OCI-LY1 (cell line): Measurements from ENCODE around the gene RALB.

Source experiments
- H2AFZ ChIP-seq: fragments of 200-600 bp; sonication (generic), shearing (Covaris generic); 2 replicates; pipeline ENCODE4 v1.6.0; 2014; ENCODE audit warnings: antibody characterized with exemption, mild to moderate bottlenecking, low read length
- H3F3A ChIP-seq: fragments of 200-600 bp; sonication (generic), shearing (Covaris generic); 2 replicates; pipeline ENCODE4 v1.6.0; 2014; ENCODE audit warnings: mild to moderate bottlenecking, antibody characterized with exemption, low read length, moderate library complexity; ENCODE audit not compliant: insufficient read depth
- H3K27ac ChIP-seq: fragments of 200-600 bp; sonication (generic); 2 replicates; pipeline ENCODE4 v1.5.1; 2014; ENCODE audit warnings: low read length, mixed run types, mild to moderate bottlenecking, low read depth; ENCODE audit not compliant: poor library complexity, severe bottlenecking
- H3K27me3 ChIP-seq: fragments of 200-600 bp; sonication (generic); 2 replicates; pipeline ENCODE4 v1.6.0; 2014; ENCODE audit warnings: antibody characterized with exemption, mild to moderate bottlenecking, low read length, moderate library complexity; ENCODE audit not compliant: insufficient read depth
- H3K36me3 ChIP-seq: fragments of 200-600 bp; sonication (generic); 2 replicates; pipeline ENCODE4 v1.6.1; 2014; ENCODE audit warnings: mild to moderate bottlenecking, antibody characterized with exemption, low read length, moderate library complexity, mixed read lengths; ENCODE audit not compliant: insufficient read depth
- H3K4me1 ChIP-seq: fragments of 200-600 bp; sonication (generic); 2 replicates; pipeline ENCODE4 v1.5.1; 2014; ENCODE audit warnings: mild to moderate bottlenecking, low read length, moderate library complexity; ENCODE audit not compliant: insufficient read depth, severe bottlenecking
- H3K4me2 ChIP-seq: fragments of 200-600 bp; sonication (generic), shearing (Covaris generic); 2 replicates; pipeline ENCODE4 v1.6.1; 2014; ENCODE audit warnings: low read length
- H3K4me3 ChIP-seq: fragments of 200-600 bp; sonication (generic); 2 replicates; pipeline ENCODE4 v1.5.1; 2014; ENCODE audit warnings: low read length, low read depth, mild to moderate bottlenecking, mixed read lengths; ENCODE audit not compliant: poor library complexity, severe bottlenecking
- H3K79me2 ChIP-seq: fragments of 200-600 bp; shearing (Covaris generic); 2 replicates; pipeline ENCODE4 v1.6.1; 2016; ENCODE audit warnings: mixed run types, low read length, mixed read lengths; ENCODE audit not compliant: insufficient read depth
- H3K9ac ChIP-seq: fragments of 200-600 bp; sonication (generic), shearing (Covaris generic); 2 replicates; pipeline ENCODE4 v1.6.1; 2014; ENCODE audit warnings: mild to moderate bottlenecking, low read length, mixed read lengths
- H3K9me2 ChIP-seq: fragments of 200-600 bp; sonication (generic), shearing (Covaris generic); 2 replicates; pipeline ENCODE4 v1.6.1; 2014; ENCODE audit warnings: low read depth, mild to moderate bottlenecking, low read length, mixed read lengths
- H3K9me3 ChIP-seq: fragments of 200-600 bp; shearing (Covaris generic); 2 replicates; pipeline ENCODE4 v1.6.1; 2014; ENCODE audit warnings: low read length, mixed read lengths
- H4K20me1 ChIP-seq: fragments of 200-600 bp; sonication (generic), shearing (Covaris generic); 2 replicates; pipeline ENCODE4 v1.6.0; 2016; ENCODE audit warnings: mild to moderate bottlenecking, low read length; ENCODE audit not compliant: insufficient read depth
- EZH2 ChIP-seq: fragments of 200-600 bp; sonication (generic), shearing (Covaris generic); IDR thresholded peaks from 2 replicates; pipeline ENCODE4 v1.8.0; 2017; ENCODE audit warnings: borderline replicate concordance, mixed run types, mild to moderate bottlenecking, antibody characterized with exemption, low read length, moderate library complexity, mixed read lengths
- TF ChIP-seq, protein P1 (sequence below): fragments of 200-600 bp; sonication (generic), shearing (Covaris generic); IDR thresholded peaks from 2 replicates; pipeline ENCODE4 v1.5.1; 2017; ENCODE audit warnings: mild to moderate bottlenecking, antibody characterized with exemption, low read length, moderate library complexity, mixed read lengths

The RALB gene

GRCh38 chr2:120315367-120316033 lies 62.8 kb downstream of the RALB start:
- Histone ChIP-seq H2AFZ (no peak overlapping the region), H3K4me3 (no peak overlapping the region), H4K20me1 (no peaks in the 10 kb centered on the region), H3K4me2 (no peak overlapping the region), H3K9ac (no peak overlapping the region), H3K27ac (no peak overlapping the region), H3K9me3 (no peaks in the 10 kb centered on the region), H3K79me2 (no peaks in the 10 kb centered on the region), H3K4me1 (peaks cover 29% of the 10 kb centered on the region), H3K36me3 (no peaks in the 10 kb centered on the region), H3K9me2 (no peaks in the 10 kb centered on the region), H3F3A (no peaks in the 10 kb centered on the region), H3K27me3 (no peaks in the 10 kb centered on the region)
- TF ChIP-seq, protein P1, sequence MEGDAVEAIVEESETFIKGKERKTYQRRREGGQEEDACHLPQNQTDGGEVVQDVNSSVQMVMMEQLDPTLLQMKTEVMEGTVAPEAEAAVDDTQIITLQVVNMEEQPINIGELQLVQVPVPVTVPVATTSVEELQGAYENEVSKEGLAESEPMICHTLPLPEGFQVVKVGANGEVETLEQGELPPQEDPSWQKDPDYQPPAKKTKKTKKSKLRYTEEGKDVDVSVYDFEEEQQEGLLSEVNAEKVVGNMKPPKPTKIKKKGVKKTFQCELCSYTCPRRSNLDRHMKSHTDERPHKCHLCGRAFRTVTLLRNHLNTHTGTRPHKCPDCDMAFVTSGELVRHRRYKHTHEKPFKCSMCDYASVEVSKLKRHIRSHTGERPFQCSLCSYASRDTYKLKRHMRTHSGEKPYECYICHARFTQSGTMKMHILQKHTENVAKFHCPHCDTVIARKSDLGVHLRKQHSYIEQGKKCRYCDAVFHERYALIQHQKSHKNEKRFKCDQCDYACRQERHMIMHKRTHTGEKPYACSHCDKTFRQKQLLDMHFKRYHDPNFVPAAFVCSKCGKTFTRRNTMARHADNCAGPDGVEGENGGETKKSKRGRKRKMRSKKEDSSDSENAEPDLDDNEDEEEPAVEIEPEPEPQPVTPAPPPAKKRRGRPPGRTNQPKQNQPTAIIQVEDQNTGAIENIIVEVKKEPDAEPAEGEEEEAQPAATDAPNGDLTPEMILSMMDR, result no peak
- no peak for TF ChIP-seq EZH2

GRCh38 chr2:120316071-120316470 lies 63.4 kb downstream of the RALB start:
- no peaks in the 10 kb centered on the region for H3K9me2 ChIP-seq
- TF ChIP-seq, protein P1, result no peak
- TF ChIP-seq EZH2, result no peak
- no peaks in the 10 kb centered on the region for H3K79me2 ChIP-seq
- H3K9ac ChIP-seq, result no peak overlapping the region
- H2AFZ ChIP-seq, result no peak overlapping the region
- H4K20me1 ChIP-seq, result no peaks in the 10 kb centered on the region
- H3K4me3 ChIP-seq, result no peak overlapping the region
- H3K4me1 ChIP-seq, result peaks cover 23% of the 10 kb centered on the region
- no peak overlapping the region for H3K4me2 ChIP-seq
- no peaks in the 10 kb centered on the region for H3K36me3 ChIP-seq
- H3K27ac ChIP-seq, result no peak overlapping the region
- H3K9me3 ChIP-seq, result no peaks in the 10 kb centered on the region
- no peaks in the 10 kb centered on the region for H3K27me3 ChIP-seq
- H3F3A ChIP-seq, result no peaks in the 10 kb centered on the region

- Histone ChIP-seq H3K4me2 (no peak overlapping the region), H3K27me3 (no peaks in the 10 kb centered on the region), H3K9me3 (no peaks in the 10 kb centered on the region), H3K36me3 (no peaks in the 10 kb centered on the region), H3K79me2 (no peaks in the 10 kb centered on the region), H4K20me1 (no peaks in the 10 kb centered on the region), H2AFZ (no peak overlapping the region), H3F3A (no peaks in the 10 kb centered on the region), H3K4me1 (peaks cover 21% of the 10 kb centered on the region), H3K9ac (no peak overlapping the region), H3K9me2 (no peaks in the 10 kb centered on the region), H3K27ac (no peak overlapping the region), H3K4me3 (no peak overlapping the region)
- no peak for TF ChIP-seq EZH2
- TF ChIP-seq, protein P1, result no peak
Observed at GRCh38 chr2:120316528-120317179, 64.0 kb downstream of the RALB start.
